ENCODE data around the gene OOEP.

DNA sequence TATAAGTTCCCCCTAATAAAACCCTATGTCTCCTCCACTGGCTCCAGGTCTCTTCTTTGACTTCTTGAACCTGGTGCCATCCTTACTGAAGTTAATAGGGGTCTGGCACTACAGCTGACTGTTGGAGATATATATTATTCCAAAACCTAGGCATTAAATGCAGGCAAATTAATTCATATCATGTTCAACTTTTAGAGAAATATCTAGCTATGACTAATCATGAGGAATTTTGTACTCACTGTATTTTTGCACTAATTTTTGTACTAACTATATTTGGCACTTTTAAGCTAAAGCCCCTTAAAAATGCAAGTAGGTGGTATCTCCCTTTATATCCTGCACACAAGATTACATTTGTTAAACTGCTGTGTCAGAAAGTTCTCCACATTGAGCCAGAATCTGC, 26.5 kb downstream of the OOEP start:
- TF ChIP-seq EZH2 (IDR thresholded peaks at IDR 0.05) (no peak), CTCF (IDR thresholded peaks at IDR 0.05) (no peak), EZH2phosphoT487 (IDR thresholded peaks at IDR 0.05) (no peak)
